Hepatocyte (in vitro differentiated cells): ENCODE measurements around the gene MCM5. TPM values are rescaled to one million over a fixed set of nuclear protein-coding genes. Genes with fewer than 3 reads are reported as not detected.
A peak's percentile ranks its signal among the peaks of the same experiment; 100 is the strongest.

ENCODE experiments used
- DNase-seq: peaks from one replicate; pipeline ENCODE4 v3.0.0-alpha.2; 2016; ENCODE audit warnings: low spot score
- H2AFZ ChIP-seq: fragments of 200-600 bp; sonication (generic); 2 replicates; pipeline ENCODE4 v1.6.0; 2016; ENCODE audit warnings: antibody characterized with exemption, mild to moderate bottlenecking
- H3K27ac ChIP-seq: fragments of 200-600 bp; sonication (generic); 2 replicates; pipeline ENCODE4 v1.5.1; 2016; ENCODE audit warnings: mild to moderate bottlenecking
- H3K27me3 ChIP-seq: fragments of 200-600 bp; sonication (generic); 2 replicates; pipeline ENCODE4 v1.6.1; 2016
- H3K36me3 ChIP-seq: fragments of 200-600 bp; sonication (generic); replicated peaks from 2 replicates; pipeline ENCODE4 v1.5.1; 2016; ENCODE audit warnings: low read depth; ENCODE audit not compliant: insufficient read depth
- H3K4me1 ChIP-seq: fragments of 200-600 bp; sonication (generic); 2 replicates; pipeline ENCODE4 v1.5.1; 2016; ENCODE audit warnings: mild to moderate bottlenecking, moderate library complexity; ENCODE audit not compliant: insufficient read depth
- H3K4me2 ChIP-seq: fragments of 200-600 bp; sonication (generic); 2 replicates; pipeline ENCODE4 v1.6.0; 2016
- H3K4me3 ChIP-seq: fragments of 200-600 bp; sonication (generic); 2 replicates; pipeline ENCODE4 v1.5.1; 2016; ENCODE audit warnings: mild to moderate bottlenecking
- H3K79me2 ChIP-seq: fragments of 200-600 bp; sonication (generic); 2 replicates; pipeline ENCODE4 v1.6.0; 2017; ENCODE audit warnings: mild to moderate bottlenecking
- H3K9me2 ChIP-seq: fragments of 200-600 bp; sonication (generic); replicated peaks from 2 replicates; pipeline ENCODE4 v1.6.0; 2017; ENCODE audit warnings: mild to moderate bottlenecking; ENCODE audit not compliant: insufficient read depth
- H3K9me3 ChIP-seq: fragments of 200-600 bp; sonication (generic); 2 replicates; pipeline ENCODE4 v1.5.1; 2016; ENCODE audit warnings: low read depth, mild to moderate bottlenecking
- H4K20me1 ChIP-seq: fragments of 200-600 bp; sonication (generic); 2 replicates; pipeline ENCODE4 v1.6.0; 2016; ENCODE audit warnings: mild to moderate bottlenecking; ENCODE audit not compliant: insufficient read depth, poor library complexity, severe bottlenecking
- EZH2 ChIP-seq: fragments of 200-600 bp; sonication (generic); IDR thresholded peaks from 2 replicates; pipeline ENCODE4 v1.6.1; 2016; ENCODE audit warnings: antibody characterized with exemption, mild to moderate bottlenecking, borderline replicate concordance
- EZH2phosphoT487 ChIP-seq: fragments of 200-600 bp; sonication (generic); IDR thresholded peaks from one replicate; pipeline ENCODE4 v1.6.1; 2018; ENCODE audit warnings: antibody characterized with exemption, mild to moderate bottlenecking, low read depth, moderate library complexity; ENCODE audit not compliant: unreplicated experiment, severe bottlenecking
- WGBS: methylation state at CpG from one replicate; pipeline ENCODE4 v1.1.6; 2016; ENCODE audit warnings: low lambda C conversion rate; ENCODE audit errors: missing lambda C conversion rate; 5-methylcytosine and 5-hydroxymethylcytosine counted together
- polyA plus RNA-seq: library from polyadenylated mRNA; unstranded; fragments of >200 nt; fragmentation: Nextera tagmentation; extraction: Ambion mirVana; gene quantifications from 2 replicates; pipeline ENCODE4 v1.2.1, GENCODE V29; 2016
- total RNA-seq: library from RNA; depleted of rRNA; stranded (reverse); fragments of >200 nt; gene quantifications from 2 replicates; pipeline ENCODE4 v1.2.3, GENCODE V29; 2014
- TF ChIP-seq, protein P1 (sequence below): fragments of 200-600 bp; sonication (generic); IDR thresholded peaks from 2 replicates; pipeline ENCODE4 v1.5.1; 2016; ENCODE audit warnings: antibody characterized with exemption, mild to moderate bottlenecking; ENCODE audit not compliant: poor library complexity

The MCM5 gene
- total and polyA plus RNA-seq, 2 experiments from 2014 or later = 21.7 to 36.1 TPM

DNA sequence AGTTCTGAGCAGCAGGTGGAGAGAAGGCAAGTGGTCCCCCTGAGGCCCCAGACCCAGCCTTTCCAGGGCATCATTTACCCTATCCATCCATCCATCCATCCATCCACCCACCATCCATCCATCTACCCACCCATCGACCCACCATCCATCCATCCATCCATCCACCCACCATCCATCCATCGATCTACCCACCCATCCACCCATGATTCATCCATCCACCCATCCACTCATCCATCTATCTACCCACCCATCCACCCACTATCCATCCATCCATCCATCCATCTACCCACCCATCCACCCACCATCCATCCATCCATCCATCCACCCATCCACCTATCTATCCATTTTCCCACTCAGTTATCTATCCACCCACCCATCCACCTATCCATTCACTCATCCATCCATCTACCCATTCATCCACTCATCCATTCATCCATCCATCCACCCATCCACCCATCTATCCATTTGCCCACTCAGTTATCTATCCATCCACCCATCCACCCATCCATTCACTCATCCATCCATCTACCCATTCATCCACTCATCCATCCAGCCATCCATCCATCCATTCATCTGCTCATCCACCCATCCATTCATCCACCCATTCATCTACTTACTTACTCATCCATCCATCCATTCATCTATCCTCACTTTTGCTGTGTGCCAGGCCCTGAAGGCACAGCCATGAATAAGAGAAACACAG lies 63.4 kb downstream of the MCM5 start:
- Histone ChIP-seq H4K20me1 (no peaks in the 10 kb centered on the region), H3K27me3 (no peaks in the 10 kb centered on the region), H3K4me1 (peaks cover 10% of the 10 kb centered on the region), H3K9me2 (no peaks in the 10 kb centered on the region), H3K36me3 (no peaks in the 10 kb centered on the region), H3K9me3 (no peaks in the 10 kb centered on the region), H2AFZ (no peak overlapping the region), H3K27ac (no peak overlapping the region), H3K4me2 (no peak overlapping the region), H3K79me2 (no peaks in the 10 kb centered on the region), H3K4me3 (no peak overlapping the region)
- WGBS = no CpG with 5 or more reads among the region's 2 CpGs
- TF ChIP-seq, protein P1, sequence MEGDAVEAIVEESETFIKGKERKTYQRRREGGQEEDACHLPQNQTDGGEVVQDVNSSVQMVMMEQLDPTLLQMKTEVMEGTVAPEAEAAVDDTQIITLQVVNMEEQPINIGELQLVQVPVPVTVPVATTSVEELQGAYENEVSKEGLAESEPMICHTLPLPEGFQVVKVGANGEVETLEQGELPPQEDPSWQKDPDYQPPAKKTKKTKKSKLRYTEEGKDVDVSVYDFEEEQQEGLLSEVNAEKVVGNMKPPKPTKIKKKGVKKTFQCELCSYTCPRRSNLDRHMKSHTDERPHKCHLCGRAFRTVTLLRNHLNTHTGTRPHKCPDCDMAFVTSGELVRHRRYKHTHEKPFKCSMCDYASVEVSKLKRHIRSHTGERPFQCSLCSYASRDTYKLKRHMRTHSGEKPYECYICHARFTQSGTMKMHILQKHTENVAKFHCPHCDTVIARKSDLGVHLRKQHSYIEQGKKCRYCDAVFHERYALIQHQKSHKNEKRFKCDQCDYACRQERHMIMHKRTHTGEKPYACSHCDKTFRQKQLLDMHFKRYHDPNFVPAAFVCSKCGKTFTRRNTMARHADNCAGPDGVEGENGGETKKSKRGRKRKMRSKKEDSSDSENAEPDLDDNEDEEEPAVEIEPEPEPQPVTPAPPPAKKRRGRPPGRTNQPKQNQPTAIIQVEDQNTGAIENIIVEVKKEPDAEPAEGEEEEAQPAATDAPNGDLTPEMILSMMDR = no peak
- TF ChIP-seq EZH2phosphoT487 (no peak), EZH2 (no peak)
- no peak for DNase-seq

DNA sequence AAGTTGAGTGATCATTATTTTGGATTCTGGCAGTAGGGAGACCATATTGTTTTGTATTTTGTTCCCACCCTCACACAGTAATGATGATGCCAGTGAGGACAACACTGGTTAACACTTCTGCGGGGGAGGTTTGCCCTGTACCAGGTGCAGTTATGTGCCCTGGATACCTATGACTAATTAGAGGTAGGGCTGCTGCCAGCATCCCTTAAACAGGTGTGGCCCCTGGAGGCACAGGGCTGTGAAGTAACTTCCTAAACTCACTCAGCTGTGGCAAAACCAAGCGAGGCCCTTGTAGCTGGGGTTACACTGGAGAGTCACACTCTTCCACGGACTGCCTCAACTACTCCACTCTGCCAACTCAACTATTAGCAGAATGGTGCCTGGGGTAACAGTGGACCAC lies 64.5 kb downstream of the MCM5 start:
- Histone ChIP-seq H3K27ac (no peak overlapping the region), H3K9me3 (no peaks in the 10 kb centered on the region), H3K9me2 (no peaks in the 10 kb centered on the region), H3K36me3 (no peaks in the 10 kb centered on the region), H2AFZ (no peak overlapping the region), H3K79me2 (no peaks in the 10 kb centered on the region), H3K4me3 (no peak overlapping the region), H4K20me1 (no peaks in the 10 kb centered on the region), H3K4me1 (peaks cover 10% of the 10 kb centered on the region), H3K27me3 (no peaks in the 10 kb centered on the region), H3K4me2 (no peak overlapping the region)
- no peak for DNase-seq
- TF ChIP-seq EZH2 (no peak), EZH2phosphoT487 (no peak)
- 91% methylated on average over 3 of the region's 3 CpGs for WGBS

DNA sequence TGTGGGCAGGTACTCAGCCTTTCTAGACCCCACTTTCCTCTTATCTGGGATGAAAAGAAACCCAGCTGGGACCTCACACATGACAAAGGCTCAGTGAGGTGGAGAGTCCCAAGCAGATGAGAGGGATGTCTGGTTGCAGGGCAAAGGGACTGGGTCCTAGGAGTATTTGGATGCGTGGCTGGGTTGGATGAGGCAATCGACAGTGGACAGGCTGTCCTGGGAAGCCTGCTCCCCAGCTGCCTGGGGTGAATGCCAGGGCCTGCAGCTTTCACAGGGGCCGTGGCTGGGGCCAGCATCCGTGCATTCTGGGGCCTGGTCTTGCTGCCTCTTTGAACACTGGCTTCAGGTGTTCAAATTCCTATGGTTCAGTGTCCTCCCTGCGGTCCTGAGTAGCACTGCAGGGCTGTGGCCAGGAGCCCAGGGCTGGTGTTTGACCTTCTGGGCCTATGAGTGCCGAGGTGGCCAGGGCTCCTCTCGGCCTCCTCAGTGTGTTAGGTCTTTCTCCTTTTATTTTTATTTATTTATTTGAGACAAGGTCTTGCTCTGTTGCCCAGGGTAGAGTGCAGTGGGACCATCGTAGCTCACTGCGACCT lies 65.3 kb downstream of the MCM5 start:
- WGBS = 85% methylated on average over 9 of the region's 9 CpGs
- TF ChIP-seq, protein P1 = no peak
- TF ChIP-seq EZH2 = no peak
- no peak for TF ChIP-seq EZH2phosphoT487
- no peak for DNase-seq
- Histone ChIP-seq H3K9me3 (no peaks in the 10 kb centered on the region), H3K4me2 (no peak overlapping the region), H3K27ac (no peak overlapping the region), H3K79me2 (no peaks in the 10 kb centered on the region), H4K20me1 (no peaks in the 10 kb centered on the region), H3K4me1 (peaks cover 10% of the 10 kb centered on the region), H2AFZ (no peak overlapping the region), H3K9me2 (no peaks in the 10 kb centered on the region), H3K36me3 (no peaks in the 10 kb centered on the region), H3K4me3 (no peak overlapping the region), H3K27me3 (no peaks in the 10 kb centered on the region)

DNA sequence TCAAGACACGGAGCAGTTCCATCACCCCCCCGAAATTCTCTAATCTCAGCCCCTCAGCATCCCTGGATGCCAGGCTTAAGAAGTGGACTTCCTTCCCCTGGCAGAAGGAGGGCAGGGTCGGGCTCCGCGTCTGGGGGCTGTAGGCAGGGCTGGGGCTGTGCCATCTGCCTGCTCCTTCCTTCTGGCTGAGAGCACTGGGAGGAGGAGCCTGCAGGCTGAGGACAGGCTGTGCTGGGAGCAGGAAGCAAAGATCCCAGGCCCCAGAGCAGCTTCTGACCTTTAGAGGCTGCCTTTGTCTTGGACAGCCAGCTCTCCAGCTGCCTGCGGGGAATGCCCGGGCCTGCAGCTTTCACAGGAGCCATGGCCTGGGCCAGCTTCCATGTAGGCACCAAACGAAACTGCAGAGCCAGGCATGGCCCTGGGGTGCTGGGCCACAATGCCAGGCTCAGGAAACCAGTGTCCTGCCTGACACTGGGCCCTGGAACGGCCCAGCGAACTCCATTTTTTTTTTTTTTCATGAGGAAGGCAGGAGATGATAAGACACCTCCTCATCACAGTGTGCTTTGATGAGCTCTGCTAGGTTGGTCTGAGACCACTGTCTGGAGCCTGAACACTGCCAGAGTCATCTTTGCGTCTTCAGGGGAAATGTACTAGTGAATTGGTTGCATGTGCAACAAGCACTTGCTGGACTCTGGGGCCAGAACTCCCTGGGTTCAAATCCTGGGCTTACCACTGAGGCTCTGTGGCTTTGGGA lies 67.9 kb downstream of the MCM5 start:
- WGBS = 59% methylated on average over 11 of the region's 11 CpGs
- H3K4me3 ChIP-seq = no peak overlapping the region
- H4K20me1 ChIP-seq = no peaks in the 10 kb centered on the region
- no peaks in the 10 kb centered on the region for H3K27me3 ChIP-seq
- peak overlapping the region; percentile 33 for H3K27ac ChIP-seq
- no peak for DNase-seq
- H3K4me1 ChIP-seq = peaks cover 10% of the 10 kb centered on the region
- no peaks in the 10 kb centered on the region for H3K79me2 ChIP-seq
- H3K4me2 ChIP-seq = no peak overlapping the region
- TF ChIP-seq, protein P1 = no peak
- TF ChIP-seq EZH2 = no peak
- no peak for TF ChIP-seq EZH2phosphoT487
- H3K9me3 ChIP-seq = no peaks in the 10 kb centered on the region
- H3K36me3 ChIP-seq = no peaks in the 10 kb centered on the region
- no peaks in the 10 kb centered on the region for H3K9me2 ChIP-seq
- no peak overlapping the region for H2AFZ ChIP-seq
